A549 (cell line): ENCODE results near the gene DCAF7. TPM values are rescaled to one million over a fixed set of nuclear protein-coding genes. Genes with fewer than 3 reads are reported as not detected.
A peak's percentile ranks its signal among the peaks of the same experiment; 100 is the strongest.

Experiments used
- ATAC-seq, 2 experiments: fragments of 200-7000 bp in 1 of 2; fragments of >200 bp in 1 of 2; cut with Nextera tagmentation in 1 of 2; cut with Tn5 transposase in 1 of 2; 3 replicates each; pipeline versions ENCODE4 v1.8.0 to v1.9.1; 2018 to 2020; ENCODE audit warnings: mild to moderate bottlenecking in 1 of 2, moderate library complexity in 1 of 2
- CTCF ChIA-PET: fragments of 300-600 bp; sonication (Branson Sonifier 250); formaldehyde crosslinking; extraction: SDS; loops from one replicate; lab custom pipeline; 2021; ENCODE audit warnings: antibody characterized with exemption, inconsistent platforms; lab: Yijun Ruan, JAX
- POLR2A ChIA-PET: fragments of 350-600 bp; formaldehyde crosslinking; extraction: SDS; loops from one replicate; lab custom pipeline; 2021; ENCODE audit warnings: antibody characterized with exemption, inconsistent platforms; lab: Yijun Ruan, JAX
- DNase-seq, 2 experiments: peaks; one replicate each; pipeline versions ENCODE4 v3.0.0 to v3.0.0-alpha.2; 2011 to 2016; ENCODE audit warnings: low read depth in 1 of 2, low spot score in 1 of 2
- FAIRE-seq: peaks from 2 replicates; lab custom pipeline; 2011; peaks lifted over from hg19 to GRCh38; lab: Jason Lieb, UNC
- H3K27ac ChIP-seq, 2 experiments: fragments of >200 bp; sonication (Bioruptor Twin); formaldehyde crosslinking; 3 replicates each; pipeline ENCODE4 v1.5.1; 2016 to 2017
- H3K4me1 ChIP-seq: fragments of >200 bp; sonication (Bioruptor Twin); formaldehyde crosslinking; 3 replicates; pipeline ENCODE4 v1.6.1; 2016
- H3K4me2 ChIP-seq: fragments of >200 bp; sonication (Bioruptor Twin); formaldehyde crosslinking; 3 replicates; pipeline ENCODE4 v1.6.1; 2016
- H3K4me3 ChIP-seq: fragments of >200 bp; sonication (Bioruptor Twin); formaldehyde crosslinking; 3 replicates; pipeline ENCODE4 v1.5.1; 2016
- H3K9me3 ChIP-seq: fragments of >200 bp; sonication (Bioruptor Twin); formaldehyde crosslinking; 3 replicates; pipeline ENCODE4 v1.6.1; 2016
- ATOH8 ChIP-seq: fragments of 250-450 bp; sonication (Bioruptor Pico); IDR thresholded peaks from 2 replicates; pipeline ENCODE4 v1.5.0; 2020; ENCODE audit warnings: low read depth, mild to moderate bottlenecking, moderate library complexity
- CBX2 ChIP-seq: fragments of 200-600 bp; sonication (generic); IDR thresholded peaks from 2 replicates; pipeline ENCODE4 v1.6.1; 2016; ENCODE audit warnings: low read depth, mild to moderate bottlenecking, borderline replicate concordance
- CTCF ChIP-seq: fragments of >200 bp; sonication (Bioruptor Twin); formaldehyde crosslinking; IDR thresholded peaks from 3 replicates; pipeline ENCODE4 v1.5.1; 2016
- EHF ChIP-seq: fragments of 250-450 bp; sonication (Bioruptor Pico); IDR thresholded peaks from 2 replicates; pipeline ENCODE4 v1.5.0; 2020; ENCODE audit warnings: mild to moderate bottlenecking
- EHMT2 ChIP-seq: fragments of 200-600 bp; sonication (generic); IDR thresholded peaks from 2 replicates; pipeline ENCODE4 v1.6.1; 2016; ENCODE audit warnings: antibody characterized with exemption, low read depth, mild to moderate bottlenecking, moderate library complexity
- EP300 ChIP-seq, 2 experiments: fragments of >200 bp; sonication (Bioruptor Twin); formaldehyde crosslinking; IDR thresholded peaks; 2 replicates in 1 of 2; 3 replicates in 1 of 2; pipeline ENCODE4 v1.6.1; 2016 to 2017
- FOXS1 ChIP-seq: fragments of 250-450 bp; sonication (Bioruptor Pico); IDR thresholded peaks from 2 replicates; pipeline ENCODE4 v1.5.0; 2020; ENCODE audit warnings: mild to moderate bottlenecking, moderate library complexity
- GATA3 ChIP-seq: IDR thresholded peaks from 2 replicates; pipeline ENCODE4 v1.6.1; 2012; ENCODE audit warnings: borderline replicate concordance
- HMGXB4 ChIP-seq: fragments of 250-450 bp; sonication (Bioruptor Pico); IDR thresholded peaks from 2 replicates; pipeline ENCODE4 v1.5.0; 2021; ENCODE audit warnings: mild to moderate bottlenecking, moderate library complexity, borderline replicate concordance
- HOXB13 ChIP-seq: fragments of 250-450 bp; sonication (Bioruptor Pico); IDR thresholded peaks from 2 replicates; pipeline ENCODE4 v1.5.0; 2020; ENCODE audit warnings: low read depth, mild to moderate bottlenecking, moderate library complexity
- HOXB5 ChIP-seq: fragments of 250-450 bp; sonication (Bioruptor Pico); IDR thresholded peaks from 2 replicates; pipeline ENCODE4 v1.5.0; 2020; ENCODE audit warnings: mild to moderate bottlenecking, moderate library complexity
- JUN ChIP-seq, 2 experiments: fragments of >200 bp; sonication (Bioruptor Twin); formaldehyde crosslinking; IDR thresholded peaks; 2 replicates in 1 of 2; 3 replicates in 1 of 2; pipeline ENCODE4 v1.6.1; 2016 to 2017
- JUNB ChIP-seq: fragments of >200 bp; sonication (Bioruptor Twin); formaldehyde crosslinking; IDR thresholded peaks from 2 replicates; pipeline ENCODE4 v1.6.1; 2016
- MAFK ChIP-seq: fragments of 450-650 bp; IDR thresholded peaks from 2 replicates; pipeline ENCODE4 v1.6.1; 2014; ENCODE audit not compliant: partially characterized antibody
- MAZ ChIP-seq: fragments of 150-350 bp; IDR thresholded peaks from 2 replicates; pipeline ENCODE4 v1.6.1; 2014; ENCODE audit warnings: antibody characterized with exemption, low read depth, low read length, borderline replicate concordance
- MYC ChIP-seq: IDR thresholded peaks from 2 replicates; pipeline ENCODE4 v1.6.1; 2012; ENCODE audit warnings: mild to moderate bottlenecking, inconsistent platforms, low read length, improper control_type of control experiment, borderline replicate concordance
- NFE2L2 ChIP-seq: fragments of 150-350 bp; conservative IDR thresholded peaks from 2 replicates; pipeline ENCODE4 v1.6.1; 2014; ENCODE audit warnings: low read length
- NPAS2 ChIP-seq: fragments of 250-450 bp; sonication (Bioruptor Pico); IDR thresholded peaks from 2 replicates; pipeline ENCODE4 v1.8.0; 2022; ENCODE audit warnings: mild to moderate bottlenecking, moderate library complexity, borderline replicate concordance
- PBX3 ChIP-seq: IDR thresholded peaks from 2 replicates; pipeline ENCODE4 v1.6.1; 2012
- RARB ChIP-seq: fragments of 250-450 bp; sonication (Bioruptor Pico); IDR thresholded peaks from 2 replicates; pipeline ENCODE4 v1.8.0; 2021; ENCODE audit warnings: mild to moderate bottlenecking, moderate library complexity
- RCOR1 ChIP-seq: fragments of 150-350 bp; IDR thresholded peaks from 2 replicates; pipeline ENCODE4 v1.6.1; 2014; ENCODE audit warnings: antibody characterized with exemption, low read length, low read depth
- SMC3 ChIP-seq: fragments of >200 bp; sonication (Bioruptor Twin); formaldehyde crosslinking; IDR thresholded peaks from 3 replicates; pipeline ENCODE4 v1.6.1; 2018; ENCODE audit warnings: inconsistent platforms
- TP53 ChIP-seq: fragments of 250-450 bp; sonication (Bioruptor Pico); IDR thresholded peaks from 2 replicates; pipeline ENCODE4 v1.5.0; 2021; ENCODE audit warnings: mild to moderate bottlenecking, moderate library complexity
- ZC3H11A ChIP-seq: fragments of 450-650 bp; IDR thresholded peaks from 2 replicates; pipeline ENCODE4 v1.6.1; 2014; ENCODE audit warnings: antibody characterized with exemption, mild to moderate bottlenecking
- ZSCAN20 ChIP-seq: fragments of 250-450 bp; sonication (Bioruptor Pico); IDR thresholded peaks from 2 replicates; pipeline ENCODE4 v1.8.0; 2022; ENCODE audit warnings: mild to moderate bottlenecking, moderate library complexity
- WGBS: methylation state at CpG from one replicate; pipeline ENCODE4 v1.1.6; 2017; ENCODE audit errors: missing lambda C conversion rate; 5-methylcytosine and 5-hydroxymethylcytosine counted together
- polyA plus RNA-seq, 4 experiments: library from polyadenylated mRNA; depleted of rRNA in 3 of 4; stranded (reverse); fragments of >200 nt; fragmentation: RNase III in 1 of 4; extraction: RNeasy Plus Mini Kit Qiagen cat#74134 plus additional on column Dnase treatment in 1 of 4; gene quantifications; 2 replicates in 3 of 4; 3 replicates in 1 of 4; pipeline ENCODE4 v1.2.3, GENCODE V29; 2011 to 2017
- TF ChIP-seq, protein P1 (sequence below): fragments of 450-650 bp; IDR thresholded peaks from 2 replicates; pipeline ENCODE4 v1.6.1; 2014; ENCODE audit warnings: antibody characterized with exemption

The DCAF7 gene
- polyA plus RNA-seq, 2 of the 4 experiments (the other 2 are of a cell fraction), result 37.9 to 51.4 TPM

GRCh38 chr17:63613663-63614062 lies 63.4 kb downstream of the DCAF7 start:
- Histone ChIP-seq H3K4me3 (no peak overlapping the region), H3K9me3 (no peaks in the 10 kb centered on the region), H3K27ac (no peak overlapping the region), H3K4me1 (no peaks in the 10 kb centered on the region), H3K4me2 (no peak overlapping the region)
- FAIRE-seq (no peak), DNase-seq (no peak), ATAC-seq (no peak)
- TF ChIP-seq CBX2 (no peak), HOXB13 (CRISPR knock-in tag) (no peak), ZC3H11A (no peak), CTCF (no peak), EP300 (IDR thresholded peaks at IDR 0.05) (no peak), GATA3 (no peak), MAZ (no peak), PBX3 (no peak), ATOH8 (CRISPR knock-in tag) (no peak), NFE2L2 (no peak), MYC (no peak), JUNB (no peak), ZSCAN20 (CRISPR knock-in tag) (no peak), RARB (CRISPR knock-in tag) (no peak), MAFK (no peak), HMGXB4 (CRISPR knock-in tag) (no peak)
- TF ChIP-seq, protein P1, sequence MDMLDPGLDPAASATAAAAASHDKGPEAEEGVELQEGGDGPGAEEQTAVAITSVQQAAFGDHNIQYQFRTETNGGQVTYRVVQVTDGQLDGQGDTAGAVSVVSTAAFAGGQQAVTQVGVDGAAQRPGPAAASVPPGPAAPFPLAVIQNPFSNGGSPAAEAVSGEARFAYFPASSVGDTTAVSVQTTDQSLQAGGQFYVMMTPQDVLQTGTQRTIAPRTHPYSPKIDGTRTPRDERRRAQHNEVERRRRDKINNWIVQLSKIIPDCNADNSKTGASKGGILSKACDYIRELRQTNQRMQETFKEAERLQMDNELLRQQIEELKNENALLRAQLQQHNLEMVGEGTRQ, result no peak
- ChIA-PET POLR2A (interaction anchor here (1.0 kb wide), 1 partner anchor 188 kb away, joined by 3 read pairs; no protein-coding TSS in a partner anchor), CTCF (interaction anchor here (0.7 to 14.8 kb wide), 16 partner anchors 11 to 213 kb away, joined by 3 to 336 read pairs (median 7); partner anchors contain the start of genes ACE, CYB561, DCAF7 and MAP3K3)
- WGBS, result 51% methylated on average over 2 of the region's 2 CpGs

- Histone ChIP-seq H3K4me3 (peak overlapping the region; percentile 54), H3K27ac (peak overlapping the region; percentile 78 to 88), H3K4me1 (peaks cover 13% of the 10 kb centered on the region), H3K4me2 (peak overlapping the region; percentile 73), H3K9me3 (no peaks in the 10 kb centered on the region)
- CTCF ChIA-PET, result interaction anchor here (0.8 to 7.8 kb wide), 7 partner anchors 9 to 948 kb away, joined by 3 to 64 read pairs (median 3); no protein-coding TSS in a partner anchor
- 14% methylated on average over 10 of the region's 10 CpGs for WGBS
- no peak for FAIRE-seq
- POLR2A ChIA-PET, result interaction anchor here (1.0 to 1.4 kb wide), 7 partner anchors 9 to 152 kb away, joined by 3 to 17 read pairs (median 6); partner anchors contain the start of genes CCDC47 and DDX42
- peak in 1 of 2 experiments; percentile 71 for DNase-seq
- ATAC-seq, result no peak; a peak in 1 of 6 replicates
- no peak for TF ChIP-seq EHMT2
- TF ChIP-seq RCOR1, result no peak
- peak; percentile 6; the same call in 1 of the 2 replicates for TF ChIP-seq HOXB5
- no peak for TF ChIP-seq CTCF
- TF ChIP-seq FOXS1 (CRISPR knock-in tag), result no peak
- TF ChIP-seq JUN (IDR thresholded peaks at IDR 0.05), result no peak
- no peak for TF ChIP-seq NPAS2 (CRISPR knock-in tag)
- no peak for TF ChIP-seq EHF (CRISPR knock-in tag)
- TF ChIP-seq HMGXB4 (CRISPR knock-in tag), result no peak
- no peak for TF ChIP-seq SMC3
- TF ChIP-seq TP53 (CRISPR knock-in tag), result no peak
- TF ChIP-seq GATA3, result no peak
Measured at GRCh38 chr17:63621229-63621683, 71.0 kb downstream of the DCAF7 start.
